Tibial nerve (tissue), 4 donors: Measurements from ENCODE around the gene RASSF5.

Source experiments
- CTCF ChIP-seq, 5 experiments: fragments of 200-600 bp in 3 of 5; fragments of 450-650 bp in 2 of 5; sonication (generic) in 3 of 5; IDR thresholded peaks; one replicate each; pipeline ENCODE4 v1.5.1; 2016 to 2019; ENCODE audit warnings: antibody characterized with exemption in 5 of 5, mild to moderate bottlenecking in 3 of 5, moderate library complexity in 2 of 5
- EP300 ChIP-seq, 2 donors: sonication (generic); formaldehyde crosslinking; IDR thresholded peaks; one replicate each; pipeline ENCODE4 v1.6.1; 2017; ENCODE audit warnings: antibody characterized with exemption in 2 of 2, mild to moderate bottlenecking in 1 of 2
- POLR2A ChIP-seq, 2 donors: fragments of 450-650 bp; IDR thresholded peaks; one replicate each; pipeline ENCODE4 v1.6.1; 2017; ENCODE audit warnings: antibody characterized with exemption in 2 of 2, mild to moderate bottlenecking in 2 of 2, moderate library complexity in 2 of 2

GRCh38 chr1:206491616-206492015 lies 15.7 kb upstream of the RASSF5 start:
- TF ChIP-seq CTCF (IDR thresholded peaks at IDR 0.05) (no peak), POLR2A (IDR thresholded peaks at IDR 0.05) (no peak), EP300 (IDR thresholded peaks at IDR 0.05) (no peak)
